ENCODE data around the gene RPA4.

Gene RPA4

DNA sequence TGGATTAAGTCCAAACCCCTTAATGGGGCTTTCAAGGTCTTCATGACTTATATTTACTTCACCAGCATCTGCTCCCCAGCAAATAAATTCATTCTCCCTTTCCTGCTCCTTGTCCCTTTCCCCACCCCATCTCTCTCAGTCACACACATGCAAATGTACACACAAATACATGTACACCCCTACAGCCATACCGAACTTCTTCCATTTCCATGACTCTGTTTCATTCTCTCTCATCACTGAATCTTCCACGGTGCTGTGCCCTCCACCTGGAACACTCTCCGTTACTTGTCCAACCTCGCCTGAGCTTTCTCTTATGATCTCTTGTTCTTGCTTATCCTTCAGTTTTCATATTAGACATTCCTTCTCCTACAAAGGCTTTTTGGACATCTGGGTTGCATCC is 22.0 kb upstream of the RPA4 start:
- H4K20me1 ChIP-seq (ENCODE audit: insufficient read depth, low read length, poor library complexity, severe bottlenecking) = no peaks in the 10 kb centered on the region
- H3F3A ChIP-seq (ENCODE audit: low read depth) = no peaks in the 10 kb centered on the region
- no peak overlapping the region for H3K4me2 ChIP-seq (ENCODE audit: low read depth, low read length, poor library complexity, severe bottlenecking)

DNA sequence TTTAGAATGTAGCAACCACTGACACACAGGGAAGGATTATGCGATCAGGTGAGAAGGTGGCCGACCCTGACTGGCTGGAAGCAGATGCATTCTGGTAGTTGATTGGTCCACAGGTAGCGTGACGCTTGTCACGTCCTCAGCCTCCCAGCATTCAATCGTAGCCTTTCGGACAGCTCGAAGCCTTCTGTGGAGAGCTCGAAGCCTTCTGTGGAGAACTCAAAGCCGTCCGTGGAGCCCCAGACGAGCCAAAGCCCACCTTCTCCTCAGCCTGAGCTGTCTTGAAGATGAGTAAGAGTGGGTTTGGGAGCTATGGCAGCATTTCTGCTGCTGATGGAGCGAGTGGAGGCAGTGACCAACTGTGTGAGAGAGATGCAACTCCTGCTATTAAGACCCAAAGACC is 319 bp downstream of the RPA4 start:
- no peak overlapping the region for H3K9ac ChIP-seq (ENCODE audit: low read depth, low read length, poor library complexity, severe bottlenecking)
- H3K9me3 ChIP-seq (ENCODE audit: insufficient read depth, low read depth, low read length) = no peaks in the 10 kb centered on the region
- H3K79me2 ChIP-seq (ENCODE audit: insufficient read depth, low read length) = no peaks in the 10 kb centered on the region
- no peak for TF ChIP-seq EZH2phosphoT487 (IDR thresholded peaks at IDR 0.05; ENCODE audit: borderline replicate concordance)
- TF ChIP-seq, protein P1, sequence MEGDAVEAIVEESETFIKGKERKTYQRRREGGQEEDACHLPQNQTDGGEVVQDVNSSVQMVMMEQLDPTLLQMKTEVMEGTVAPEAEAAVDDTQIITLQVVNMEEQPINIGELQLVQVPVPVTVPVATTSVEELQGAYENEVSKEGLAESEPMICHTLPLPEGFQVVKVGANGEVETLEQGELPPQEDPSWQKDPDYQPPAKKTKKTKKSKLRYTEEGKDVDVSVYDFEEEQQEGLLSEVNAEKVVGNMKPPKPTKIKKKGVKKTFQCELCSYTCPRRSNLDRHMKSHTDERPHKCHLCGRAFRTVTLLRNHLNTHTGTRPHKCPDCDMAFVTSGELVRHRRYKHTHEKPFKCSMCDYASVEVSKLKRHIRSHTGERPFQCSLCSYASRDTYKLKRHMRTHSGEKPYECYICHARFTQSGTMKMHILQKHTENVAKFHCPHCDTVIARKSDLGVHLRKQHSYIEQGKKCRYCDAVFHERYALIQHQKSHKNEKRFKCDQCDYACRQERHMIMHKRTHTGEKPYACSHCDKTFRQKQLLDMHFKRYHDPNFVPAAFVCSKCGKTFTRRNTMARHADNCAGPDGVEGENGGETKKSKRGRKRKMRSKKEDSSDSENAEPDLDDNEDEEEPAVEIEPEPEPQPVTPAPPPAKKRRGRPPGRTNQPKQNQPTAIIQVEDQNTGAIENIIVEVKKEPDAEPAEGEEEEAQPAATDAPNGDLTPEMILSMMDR (conservative IDR thresholded peaks at IDR 0.05; ENCODE audit: low read length) = no peak
- H3K4me1 ChIP-seq (ENCODE audit: insufficient read depth, low read length, poor library complexity, severe bottlenecking) = no peaks in the 10 kb centered on the region
- H3K9me2 ChIP-seq (replicated peaks; ENCODE audit: low read depth, low read length) = no peaks in the 10 kb centered on the region
- no peaks in the 10 kb centered on the region for H3K36me3 ChIP-seq (ENCODE audit: insufficient read depth, low read length)
- H4K20me1 ChIP-seq (ENCODE audit: insufficient read depth, low read length, poor library complexity, severe bottlenecking) = no peaks in the 10 kb centered on the region
- no peak overlapping the region for H2AFZ ChIP-seq (ENCODE audit: low read length)
- no peaks in the 10 kb centered on the region for H3K27me3 ChIP-seq (ENCODE audit: insufficient read depth, low read length, poor library complexity, severe bottlenecking)
- no peak overlapping the region for H3K4me3 ChIP-seq (ENCODE audit: low read length, poor library complexity, severe bottlenecking)
- no peaks in the 10 kb centered on the region for H3F3A ChIP-seq (ENCODE audit: low read depth)
- no peak overlapping the region for H3K4me2 ChIP-seq (ENCODE audit: low read depth, low read length, poor library complexity, severe bottlenecking)

More for the DNA sequence above, 22.0 kb upstream of the RPA4 start:
- no peak for TF ChIP-seq EZH2phosphoT487 (IDR thresholded peaks at IDR 0.05; ENCODE audit: borderline replicate concordance)
- TF ChIP-seq, protein P1 (conservative IDR thresholded peaks at IDR 0.05; ENCODE audit: low read length) = no peak
- no peaks in the 10 kb centered on the region for H3K9me2 ChIP-seq (replicated peaks; ENCODE audit: low read depth, low read length)
- H3K4me3 ChIP-seq (ENCODE audit: low read length, poor library complexity, severe bottlenecking) = no peak overlapping the region
- H3K36me3 ChIP-seq (ENCODE audit: insufficient read depth, low read length) = no peaks in the 10 kb centered on the region
- H3K9ac ChIP-seq (ENCODE audit: low read depth, low read length, poor library complexity, severe bottlenecking) = no peak overlapping the region
- H2AFZ ChIP-seq (ENCODE audit: low read length) = no peak overlapping the region
- H3K79me2 ChIP-seq (ENCODE audit: insufficient read depth, low read length) = no peaks in the 10 kb centered on the region
- H3K27me3 ChIP-seq (ENCODE audit: insufficient read depth, low read length, poor library complexity, severe bottlenecking) = no peaks in the 10 kb centered on the region
- no peaks in the 10 kb centered on the region for H3K4me1 ChIP-seq (ENCODE audit: insufficient read depth, low read length, poor library complexity, severe bottlenecking)
- no peaks in the 10 kb centered on the region for H3K9me3 ChIP-seq (ENCODE audit: insufficient read depth, low read depth, low read length)

DNA sequence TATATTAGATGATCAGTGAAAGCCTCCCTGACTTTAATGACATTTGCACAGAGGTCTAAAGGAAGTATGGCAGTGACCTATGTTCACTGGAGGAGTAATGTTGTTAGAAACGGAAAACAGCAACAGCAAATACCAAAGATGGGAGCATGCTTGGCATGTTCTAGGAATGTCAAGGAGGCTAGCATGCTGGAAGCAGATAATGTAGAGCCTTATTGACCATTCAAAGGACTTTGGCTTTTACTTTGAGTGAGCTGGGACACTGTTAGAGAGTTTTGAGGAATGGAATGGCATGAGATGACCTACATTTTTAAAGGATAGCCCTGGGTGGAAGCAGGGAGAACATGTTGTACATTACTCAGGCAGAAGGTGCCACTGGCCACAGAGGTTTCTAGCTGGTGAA is 6.0 kb downstream of the RPA4 start:
- Histone ChIP-seq H3K27me3 (ENCODE audit: insufficient read depth, low read length, poor library complexity, severe bottlenecking) (no peaks in the 10 kb centered on the region), H3K36me3 (ENCODE audit: insufficient read depth, low read length) (no peaks in the 10 kb centered on the region), H3K9me3 (ENCODE audit: insufficient read depth, low read depth, low read length) (no peaks in the 10 kb centered on the region), H3K9ac (ENCODE audit: low read depth, low read length, poor library complexity, severe bottlenecking) (no peak overlapping the region), H3K4me2 (ENCODE audit: low read depth, low read length, poor library complexity, severe bottlenecking) (no peak overlapping the region), H4K20me1 (ENCODE audit: insufficient read depth, low read length, poor library complexity, severe bottlenecking) (no peaks in the 10 kb centered on the region), H3K9me2 (replicated peaks; ENCODE audit: low read depth, low read length) (no peaks in the 10 kb centered on the region), H3F3A (ENCODE audit: low read depth) (no peaks in the 10 kb centered on the region), H3K4me1 (ENCODE audit: insufficient read depth, low read length, poor library complexity, severe bottlenecking) (no peaks in the 10 kb centered on the region), H3K4me3 (ENCODE audit: low read length, poor library complexity, severe bottlenecking) (no peak overlapping the region), H3K79me2 (ENCODE audit: insufficient read depth, low read length) (no peaks in the 10 kb centered on the region), H2AFZ (ENCODE audit: low read length) (no peak overlapping the region)
- TF ChIP-seq EZH2phosphoT487 (IDR thresholded peaks at IDR 0.05; ENCODE audit: borderline replicate concordance) = no peak
- TF ChIP-seq, protein P1 (conservative IDR thresholded peaks at IDR 0.05; ENCODE audit: low read length) = no peak
